CD14-positive monocyte (primary cell): ENCODE results near the gene SLC22A7. TPM values are rescaled to one million over a fixed set of nuclear protein-coding genes. Genes with fewer than 3 reads are reported as not detected.

Source experiments
- DNase-seq, 3 donors: peaks; one replicate each; pipeline ENCODE4 v3.0.0-alpha.2; 2011 to 2022
- H2AFZ ChIP-seq: 2 replicates; pipeline ENCODE4 v1.6.0; 2012; ENCODE audit warnings: mild to moderate bottlenecking, low read depth, low read length, inconsistent platforms; ENCODE audit not compliant: insufficient read depth, poor library complexity, severe bottlenecking
- H3K27ac ChIP-seq, 2 donors: 1 replicate in 1 of 2; 2 replicates in 1 of 2; pipeline ENCODE4 v1.5.1; 2012 to 2013; ENCODE audit warnings: low read length in 2 of 2, control low read depth in 1 of 2, inconsistent platforms in 1 of 2, low read depth in 1 of 2, mild to moderate bottlenecking in 1 of 2
- H3K27me3 ChIP-seq, 2 donors: one replicate each; pipeline versions ENCODE4 v1.6.0 to v1.6.1; 2011 to 2013; ENCODE audit warnings: low read length in 2 of 2; ENCODE audit not compliant: control insufficient read depth in 2 of 2, insufficient read depth in 2 of 2
- H3K36me3 ChIP-seq, 2 donors: replicated peaks in 1 of 2; 1 replicate in 1 of 2; 2 replicates in 1 of 2; pipeline versions ENCODE4 v1.5.1 to v1.6.1; 2012 to 2013; ENCODE audit warnings: low read length in 2 of 2, control low read depth in 1 of 2, inconsistent platforms in 1 of 2, mild to moderate bottlenecking in 1 of 2; ENCODE audit not compliant: insufficient read depth in 2 of 2, control insufficient read depth in 1 of 2
- H3K4me1 ChIP-seq, 2 donors: 1 replicate in 1 of 2; 2 replicates in 1 of 2; pipeline versions ENCODE4 v1.5.1 to v1.6.1; 2012 to 2013; ENCODE audit warnings: low read length in 2 of 2, control low read depth in 1 of 2, inconsistent platforms in 1 of 2, mild to moderate bottlenecking in 1 of 2, moderate library complexity in 1 of 2; ENCODE audit not compliant: insufficient read depth in 2 of 2, control insufficient read depth in 1 of 2
- H3K4me2 ChIP-seq: replicated peaks from 2 replicates; pipeline ENCODE3; 2012; ENCODE audit warnings: low read length, moderate library complexity, mild to moderate bottlenecking; ENCODE audit not compliant: poor library complexity, severe bottlenecking; ENCODE audit errors: extremely low read depth
- H3K4me3 ChIP-seq, 3 experiments: fragments of 200-600 bp in 1 of 3; sonication (generic) in 1 of 3; replicated peaks in 1 of 3; 1 replicate in 2 of 3; 2 replicates in 1 of 3; pipeline ENCODE4 v1.5.1; 2011 to 2013; ENCODE audit warnings: low read length in 3 of 3, mild to moderate bottlenecking in 3 of 3, control low read depth in 2 of 3, low read depth in 2 of 3, inconsistent platforms in 1 of 3, moderate library complexity in 1 of 3
- H3K79me2 ChIP-seq: 2 replicates; pipeline ENCODE4 v1.6.0; 2012; ENCODE audit warnings: mild to moderate bottlenecking, control low read depth, inconsistent platforms, low read length, moderate library complexity; ENCODE audit not compliant: insufficient read depth
- H3K9ac ChIP-seq: 2 replicates; pipeline ENCODE4 v1.6.0; 2017; ENCODE audit warnings: low read length, mild to moderate bottlenecking; ENCODE audit not compliant: insufficient read depth, poor library complexity, severe bottlenecking
- H3K9me3 ChIP-seq, 2 donors: replicated peaks in 1 of 2; 1 replicate in 1 of 2; 2 replicates in 1 of 2; pipeline versions ENCODE4 v1.5.1 to v1.6.1; 2012 to 2013; ENCODE audit warnings: low read length in 2 of 2, control low read depth in 1 of 2; ENCODE audit not compliant: control insufficient read depth in 1 of 2, insufficient read depth in 1 of 2
- H4K20me1 ChIP-seq: 2 replicates; pipeline ENCODE4 v1.6.0; 2012; ENCODE audit warnings: mild to moderate bottlenecking, low read length, control low read depth, moderate library complexity; ENCODE audit not compliant: insufficient read depth
- H3K27ac Mint-ChIP-seq, 7 donors: one replicate each; pipeline ENCODE4 v1.8.0; 2020; ENCODE audit warnings: mild to moderate bottlenecking in 7 of 7, mixed read lengths in 7 of 7, moderate library complexity in 6 of 7, inconsistent platforms in 2 of 7
- H3K27me3 Mint-ChIP-seq, 3 donors: one replicate each; pipeline ENCODE4 v1.8.0; 2021 to 2022; ENCODE audit warnings: low read depth in 3 of 3, mild to moderate bottlenecking in 3 of 3, mixed read lengths in 3 of 3, moderate library complexity in 3 of 3, inconsistent platforms in 1 of 3
- H3K36me3 Mint-ChIP-seq, 2 donors: one replicate each; pipeline ENCODE4 v1.8.0; 2020; ENCODE audit warnings: mixed read lengths in 2 of 2, inconsistent platforms in 1 of 2, mild to moderate bottlenecking in 1 of 2
- H3K4me1 Mint-ChIP-seq: one replicate; pipeline ENCODE4 v1.8.0; 2020; ENCODE audit warnings: mild to moderate bottlenecking, mixed read lengths
- H3K4me3 Mint-ChIP-seq, 2 donors: one replicate each; pipeline ENCODE4 v1.8.0; 2020; ENCODE audit warnings: mild to moderate bottlenecking in 2 of 2, mixed read lengths in 2 of 2, moderate library complexity in 1 of 2
- H3K9me3 Mint-ChIP-seq, 7 donors: one replicate each; pipeline ENCODE4 v1.8.0; 2020 to 2022; ENCODE audit warnings: mixed read lengths in 7 of 7, mild to moderate bottlenecking in 6 of 7, moderate library complexity in 6 of 7, inconsistent platforms in 2 of 7
- CTCF ChIP-seq: fragments of 200-600 bp; IDR thresholded peaks from one replicate; pipeline ENCODE4 v1.8.0; 2022; ENCODE audit warnings: antibody characterized with exemption, mild to moderate bottlenecking
- WGBS: methylation state at CpG from one replicate; pipeline ENCODE4 v1.1.5; 2013; ENCODE audit warnings: missing lambda C conversion rate; ENCODE audit not compliant: insufficient coverage; 5-methylcytosine and 5-hydroxymethylcytosine counted together
- intact Hi-C, 2 donors: fragments of 100-400 bp; cut with micrococcal nuclease; formaldehyde crosslinking; loops; one replicate each; pipeline versions ENCODE4 v1.15.0 to v1.15.1; 2023
- polyA plus RNA-seq, 3 donors: library from polyadenylated mRNA; depleted of rRNA in 1 of 3; unstranded in 2 of 3; stranded (reverse) in 1 of 3; fragments of 300-500 nt in 2 of 3; fragments of >200 nt in 1 of 3; fragmentation: Illumina TruSeq in 2 of 3; gene quantifications; 1 replicate in 2 of 3; 2 replicates in 1 of 3; pipeline ENCODE4 v1.2.3, GENCODE V29; 2012 to 2021

SLC22A7 gene
- polyA plus RNA-seq, 3 donors = not detected

DNA sequence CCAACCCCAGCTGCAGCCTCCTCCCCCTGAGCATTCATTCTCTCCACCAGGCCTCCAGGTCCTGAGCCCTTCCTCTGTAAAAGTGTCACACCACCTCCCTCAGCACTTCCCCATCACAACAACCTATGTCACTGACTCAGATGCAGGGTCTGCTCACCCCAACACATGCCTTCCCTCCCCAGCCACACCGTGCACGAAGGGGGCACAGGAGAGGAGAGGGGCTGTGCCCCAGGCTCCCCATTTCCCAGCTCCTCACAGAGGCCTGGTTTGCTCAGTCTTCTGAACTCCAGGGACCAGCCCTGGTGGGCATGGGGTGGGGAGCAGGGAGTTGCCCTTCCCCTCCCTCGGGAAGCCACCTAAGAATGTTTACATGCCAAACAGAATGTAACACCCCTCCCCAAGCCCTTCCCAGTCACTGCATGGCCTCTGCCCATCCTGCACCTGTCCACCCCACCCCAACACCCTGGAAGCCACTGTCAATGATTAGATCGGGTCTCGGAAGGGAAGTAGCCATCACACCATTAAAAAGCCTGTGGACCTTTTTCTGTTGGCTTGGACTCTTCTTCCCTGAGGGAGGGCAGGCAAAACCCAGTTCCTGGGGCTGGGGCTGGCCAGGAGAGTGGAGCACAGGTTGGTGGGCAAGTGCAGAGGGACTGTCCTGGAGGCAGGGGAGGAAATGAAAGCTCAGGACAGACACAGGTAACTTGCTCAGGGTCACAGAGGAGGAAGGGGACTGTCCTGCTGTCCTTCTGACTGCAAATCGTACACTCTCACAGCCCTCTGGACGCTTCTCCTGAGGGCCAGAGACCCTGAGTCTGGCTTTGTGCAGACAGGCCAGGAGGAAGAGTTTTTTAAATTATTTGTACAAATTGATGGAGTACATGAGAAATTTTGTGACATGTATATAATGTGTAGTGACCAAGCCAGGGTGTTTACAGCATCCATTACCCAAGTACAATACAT is 10.1 kb upstream of the SLC22A7 start:
- intact Hi-C loops = no loop called here
- H3K79me2 ChIP-seq = no peaks in the 10 kb centered on the region
- no peaks in the 10 kb centered on the region for H3K4me1 ChIP-seq
- Mint-ChIP-seq H3K4me3 (no peak overlapping the region), H3K9me3 (peaks cover 0 to 4% (median 0%) of the 10 kb centered on the region in 7 donors), H3K4me1 (peaks cover 2% of the 10 kb centered on the region), H3K27me3 (peaks cover 20 to 40% (median 39%) of the 10 kb centered on the region in 3 donors), H3K36me3 (no peaks in the 10 kb centered on the region), H3K27ac (no peak overlapping the region)
- no peak overlapping the region for H3K27ac ChIP-seq
- H2AFZ ChIP-seq = no peak overlapping the region
- H3K27me3 ChIP-seq = peaks cover 0 to 31% of the 10 kb centered on the region in 2 donors
- H3K9me3 ChIP-seq = no peaks in the 10 kb centered on the region
- H3K4me3 ChIP-seq = no peak overlapping the region
- H4K20me1 ChIP-seq = no peaks in the 10 kb centered on the region
- no peak overlapping the region for H3K9ac ChIP-seq
- no peaks in the 10 kb centered on the region for H3K36me3 ChIP-seq
- no peak overlapping the region for H3K4me2 ChIP-seq
- no peak for DNase-seq
- WGBS = 90% methylated on average over 2 of the region's 7 CpGs
- no peak for TF ChIP-seq CTCF

GRCh38 chr6:43290339-43290904 is 7.6 kb upstream of the SLC22A7 start:
- H2AFZ ChIP-seq = no peak overlapping the region
- no peak overlapping the region for H3K4me3 Mint-ChIP-seq
- H3K4me2 ChIP-seq = no peak overlapping the region
- peaks cover 10 to 24% (median 16%) of the 10 kb centered on the region in 3 donors for H3K27me3 Mint-ChIP-seq
- H3K27ac Mint-ChIP-seq = no peak overlapping the region
- TF ChIP-seq CTCF = no peak
- 33% methylated on average over 2 of the region's 3 CpGs for WGBS
- H3K4me1 ChIP-seq = no peaks in the 10 kb centered on the region
- DNase-seq = no peak
- no peak overlapping the region for H3K27ac ChIP-seq
- H3K4me1 Mint-ChIP-seq = no peaks in the 10 kb centered on the region
- peaks cover 0 to 16% of the 10 kb centered on the region in 2 donors for H3K27me3 ChIP-seq
- no peaks in the 10 kb centered on the region for H3K36me3 Mint-ChIP-seq
- peaks cover 0 to 4% (median 0%) of the 10 kb centered on the region in 7 donors for H3K9me3 Mint-ChIP-seq
- no peak overlapping the region for H3K9ac ChIP-seq
- H3K9me3 ChIP-seq = no peaks in the 10 kb centered on the region
- no peak overlapping the region for H3K4me3 ChIP-seq
- no peaks in the 10 kb centered on the region for H4K20me1 ChIP-seq
- H3K36me3 ChIP-seq = no peaks in the 10 kb centered on the region
- intact Hi-C loops = no loop called here
- H3K79me2 ChIP-seq = no peaks in the 10 kb centered on the region
